Esophagus muscularis mucosa (tissue), 4 donors: Measurements from ENCODE around the gene LRRN2.

Experiments
- EP300 ChIP-seq: sonication (generic); formaldehyde crosslinking; IDR thresholded peaks from one replicate; pipeline ENCODE4 v1.6.1; 2017; ENCODE audit warnings: antibody characterized with exemption
- POLR2A ChIP-seq: fragments of 450-650 bp; IDR thresholded peaks from one replicate; pipeline ENCODE4 v1.6.1; 2017; ENCODE audit warnings: antibody characterized with exemption, moderate library complexity, mild to moderate bottlenecking, low read depth
- POLR2AphosphoS5 ChIP-seq, 2 donors: sonication (generic); formaldehyde crosslinking; IDR thresholded peaks; one replicate each; pipeline ENCODE4 v1.6.1; 2017; ENCODE audit warnings: antibody characterized with exemption in 2 of 2
- TF ChIP-seq, protein P1 (sequence below), 3 experiments: fragments of 200-600 bp in 2 of 3; fragments of 450-650 bp in 1 of 3; sonication (generic) in 2 of 3; IDR thresholded peaks; one replicate each; pipeline ENCODE4 v1.5.1; 2017 to 2019; ENCODE audit warnings: antibody characterized with exemption in 3 of 3, mild to moderate bottlenecking in 2 of 3, moderate library complexity in 1 of 3

DNA sequence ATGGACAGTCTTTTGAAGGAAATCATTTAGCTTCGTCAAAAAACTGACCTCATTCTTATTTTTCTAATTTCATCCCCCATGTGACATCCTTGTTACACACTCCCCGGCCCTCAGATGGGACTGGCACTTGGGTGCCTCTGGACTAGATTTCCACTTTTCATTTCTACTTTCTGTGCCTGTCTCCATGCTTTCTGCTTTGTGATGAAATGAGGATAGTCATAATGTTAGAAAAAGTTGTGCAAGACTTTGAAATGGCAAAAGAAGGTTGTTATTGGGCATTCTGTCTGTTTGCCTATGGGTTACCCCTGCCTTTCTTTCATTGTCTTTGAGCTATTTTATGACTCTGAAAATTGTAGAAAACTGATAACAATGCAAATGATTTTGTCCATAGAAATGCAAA is 114.4 kb downstream of the LRRN2 start:
- TF ChIP-seq POLR2AphosphoS5 (IDR thresholded peaks at IDR 0.05) (no peak), POLR2A (no peak), EP300 (no peak)
- TF ChIP-seq, protein P1, sequence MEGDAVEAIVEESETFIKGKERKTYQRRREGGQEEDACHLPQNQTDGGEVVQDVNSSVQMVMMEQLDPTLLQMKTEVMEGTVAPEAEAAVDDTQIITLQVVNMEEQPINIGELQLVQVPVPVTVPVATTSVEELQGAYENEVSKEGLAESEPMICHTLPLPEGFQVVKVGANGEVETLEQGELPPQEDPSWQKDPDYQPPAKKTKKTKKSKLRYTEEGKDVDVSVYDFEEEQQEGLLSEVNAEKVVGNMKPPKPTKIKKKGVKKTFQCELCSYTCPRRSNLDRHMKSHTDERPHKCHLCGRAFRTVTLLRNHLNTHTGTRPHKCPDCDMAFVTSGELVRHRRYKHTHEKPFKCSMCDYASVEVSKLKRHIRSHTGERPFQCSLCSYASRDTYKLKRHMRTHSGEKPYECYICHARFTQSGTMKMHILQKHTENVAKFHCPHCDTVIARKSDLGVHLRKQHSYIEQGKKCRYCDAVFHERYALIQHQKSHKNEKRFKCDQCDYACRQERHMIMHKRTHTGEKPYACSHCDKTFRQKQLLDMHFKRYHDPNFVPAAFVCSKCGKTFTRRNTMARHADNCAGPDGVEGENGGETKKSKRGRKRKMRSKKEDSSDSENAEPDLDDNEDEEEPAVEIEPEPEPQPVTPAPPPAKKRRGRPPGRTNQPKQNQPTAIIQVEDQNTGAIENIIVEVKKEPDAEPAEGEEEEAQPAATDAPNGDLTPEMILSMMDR (IDR thresholded peaks at IDR 0.05), result no peak
